GM10266 (cell line): ENCODE measurements around the gene KRTAP1-5.
"Not testable (repeated sequence)": the region's sequence is repeated elsewhere in the genome, so short reads cannot be mapped to it uniquely, and the experiment has no call there.

ENCODE experiments used
- DNase-seq: peaks from one replicate; pipeline ENCODE4 v3.0.0; 2012; ENCODE audit errors: extremely low spot score
- CTCF ChIP-seq: IDR thresholded peaks from 2 replicates; pipeline ENCODE4 v1.5.1; 2012; ENCODE audit warnings: mild to moderate bottlenecking, low read depth; ENCODE audit not compliant: control insufficient read depth, insufficient read depth; ENCODE audit errors: missing control alignments

KRTAP1-5 gene

GRCh38 chr17:41009936-41010335 lies 17.1 kb downstream of the KRTAP1-5 start:
- no peak for DNase-seq
- no peak for TF ChIP-seq CTCF

- no peak for DNase-seq
- TF ChIP-seq CTCF, result no peak
Observed at GRCh38 chr17:41009301-41009760, 17.7 kb downstream of the KRTAP1-5 start.

GRCh38 chr17:41008811-41009210 lies 18.2 kb downstream of the KRTAP1-5 start, which contains the start of gene KRTAP3-1:
Gene KRTAP3-1 (minus strand): TSS chr17:41009128. CDS start chr17:41009074, 54 bp downstream.
- no peak for TF ChIP-seq CTCF
- no peak for DNase-seq

GRCh38 chr17:41004397-41004796 lies 22.6 kb downstream of the KRTAP1-5 start:
- DNase-seq, result no peak
- TF ChIP-seq CTCF, result no peak

GRCh38 chr17:41003926-41004325 lies 23.1 kb downstream of the KRTAP1-5 start:
- no peak for DNase-seq
- TF ChIP-seq CTCF, result no peak

- no peak for TF ChIP-seq CTCF
- DNase-seq, result no peak
Observed at GRCh38 chr17:41002814-41003213, 24.2 kb downstream of the KRTAP1-5 start.

GRCh38 chr17:41001795-41002194 lies 25.2 kb downstream of the KRTAP1-5 start:
- no peak for TF ChIP-seq CTCF
- no peak for DNase-seq

GRCh38 chr17:40999563-40999962 lies 27.4 kb downstream of the KRTAP1-5 start, which contains the start of gene KRTAP3-2:
Gene KRTAP3-2 (minus strand): TSS chr17:40999906. CDS start chr17:40999853, 53 bp downstream.
- DNase-seq, result not testable (repeated sequence)
